ENCODE results near the gene ANGPT4.

DNA sequence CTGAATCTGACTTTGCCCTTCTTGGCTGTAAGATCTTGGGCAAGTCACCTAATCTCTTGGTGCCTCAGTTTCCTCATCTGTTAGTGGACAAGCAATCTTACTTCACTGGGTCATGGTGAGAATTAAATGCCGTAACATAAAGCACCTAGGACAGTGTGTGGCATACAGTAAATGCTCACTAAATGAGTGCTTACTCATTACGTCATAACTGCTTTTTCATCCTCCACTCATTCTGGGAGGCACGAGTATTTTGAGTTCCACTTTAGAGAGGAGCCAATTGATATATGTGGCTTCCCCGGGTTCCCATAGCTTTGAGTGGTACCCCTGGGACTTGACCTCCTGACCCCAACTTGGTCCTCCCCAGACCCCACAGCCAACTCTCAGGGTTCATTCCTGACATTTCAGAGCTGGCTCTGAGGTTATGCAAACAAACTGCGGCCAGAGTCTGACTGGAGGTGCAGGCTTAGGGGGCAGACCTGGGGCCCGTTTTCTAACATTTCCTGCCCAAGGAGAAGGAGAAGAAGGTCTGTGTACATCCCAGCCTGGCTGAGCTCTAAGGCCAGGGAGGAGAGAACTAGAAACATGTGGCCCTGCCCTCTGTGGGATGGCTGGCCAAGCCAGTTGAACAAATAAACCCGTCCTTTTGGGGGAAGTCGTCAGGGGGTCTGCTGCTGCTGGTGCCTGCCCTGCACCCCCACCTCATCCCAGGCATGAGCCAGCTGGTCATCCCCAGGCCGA lies 5.8 kb downstream of the ANGPT4 start:
- TF ChIP-seq CTCF (IDR thresholded peaks at IDR 0.05), result no peak
- TF ChIP-seq POLR2A (IDR thresholded peaks at IDR 0.05), result no peak

Measured in body of pancreas (tissue), 4 donors.